Measurements from ENCODE around the gene ZNF341.

DNA sequence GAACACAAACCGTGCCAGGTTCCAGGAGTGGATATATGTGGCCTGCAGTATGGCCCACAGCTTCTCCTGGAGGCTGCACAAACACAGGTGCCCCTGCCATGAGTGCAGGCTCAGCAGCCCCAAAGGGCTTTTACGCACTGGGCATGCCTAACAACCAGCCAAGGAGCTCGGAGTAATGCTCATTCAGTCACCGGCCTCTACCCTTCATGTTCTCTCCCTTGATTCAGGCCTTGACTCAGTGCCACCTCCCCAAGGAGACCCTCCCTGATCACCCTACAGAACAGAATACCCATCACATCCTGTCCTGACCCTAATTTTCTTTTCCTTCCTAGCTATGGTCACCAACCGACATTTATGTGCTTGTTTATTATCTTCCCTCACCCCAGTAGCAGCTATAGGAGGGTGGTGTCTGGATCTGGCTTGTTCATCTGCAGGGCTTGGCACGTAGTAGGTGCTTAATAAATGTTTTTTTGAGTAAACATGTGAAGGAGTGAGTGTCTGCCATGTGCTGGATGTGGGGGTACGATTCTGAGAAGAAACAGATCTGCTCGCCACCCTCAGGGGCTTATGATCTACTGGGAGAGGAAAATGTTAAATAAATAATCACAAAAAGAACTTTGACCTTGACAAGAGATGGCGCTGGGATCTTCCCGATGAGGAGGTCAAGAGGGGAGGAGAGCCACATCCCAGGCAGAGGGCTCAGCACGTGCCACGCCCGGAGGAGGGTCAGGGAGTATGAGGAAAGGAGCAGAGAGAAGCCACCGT is 20.9 kb upstream of the ZNF341 start:
- TF ChIP-seq ZBTB6 (tag by site-specific recombination; IDR thresholded peaks at IDR 0.05), result no peak
- no peak for TF ChIP-seq ZNF544 (tag by site-specific recombination; IDR thresholded peaks at IDR 0.05)

Measured in HEK293 (cell line).